ENCODE data around the gene OCEL1. TPM values are rescaled to one million over a fixed set of nuclear protein-coding genes. Genes with fewer than 3 reads are reported as not detected.
A peak's percentile ranks its signal among the peaks of the same experiment; 100 is the strongest.
"Not testable (repeated sequence)": the region's sequence is repeated elsewhere in the genome, so short reads cannot be mapped to it uniquely, and the experiment has no call there.

Gene OCEL1
- total RNA-seq, 8 experiments from 2014 or later: 5.4 to 19.2 (median 9.5) TPM

- no peak within 1 kb of the TSS for H3K27ac ChIP-seq
- in situ Hi-C loops (cut with MboI; ENCODE audit: low pct_unique_long_range_greater_than_20kb in 2 of 9, low sequenced_read_pairs in 9 of 9, unreplicated experiment in 9 of 9): no loop called here
- no peak for ATAC-seq (replicated peaks in 6 of 8)
- H3K4me1 ChIP-seq (replicated peaks in 1 of 2): peaks cover 4% of the 10 kb centered on the region in 2 donors
- no peak within 1 kb of the TSS for H3K4me3 ChIP-seq
- WGBS, 10 experiments: 20 to 60% (median 32%) methylated on average over 1 to 5 of the region's 5 CpGs; no CpG with 5 or more reads in 4 of the 10 experiments
Measured at GRCh38 chr19:17264641-17264979, 38.6 kb downstream of the OCEL1 start, which contains the start of gene USHBP1. Gene USHBP1 (minus strand): TSS chr19:17264745. CDS start chr19:17264299, 446 bp downstream.

GRCh38 chr19:17266026-17266425 is 40.0 kb downstream of the OCEL1 start:
- 68 to 100% (median 91%) methylated on average over 2 to 7 of the region's 7 CpGs; no CpG with 5 or more reads in 1 of the 10 experiments for WGBS, 10 experiments
- H3K4me3 ChIP-seq: no peak overlapping the region
- no peak overlapping the region for H3K27ac ChIP-seq
- H3K4me1 ChIP-seq (replicated peaks in 1 of 2): peaks cover 4% of the 10 kb centered on the region in 2 donors
- ATAC-seq (replicated peaks in 6 of 8): no peak
- in situ Hi-C loops (cut with MboI; ENCODE audit: low pct_unique_long_range_greater_than_20kb in 2 of 9, low sequenced_read_pairs in 9 of 9, unreplicated experiment in 9 of 9): no loop called here

- no peak for ATAC-seq (replicated peaks in 6 of 8)
Measured at GRCh38 chr19:17266589-17266974, 40.6 kb downstream of the OCEL1 start.

GRCh38 chr19:17266975-17267788 is 41.2 kb downstream of the OCEL1 start, which contains the start of gene BABAM1:
Gene BABAM1 (plus strand): TSS chr19:17267443. CDS start chr19:17268807, 1,364 bp downstream.
- Histone ChIP-seq H3K27ac (peak within 1 kb of the TSS; percentile 70 to 90), H3K4me1 (replicated peaks in 1 of 2) (peaks cover 4% of the 10 kb centered on the region in 2 donors), H3K4me3 (peak within 1 kb of the TSS; percentile 58 to 88 (median 79))
- 0 to 20% (median 0%) methylated on average over 1 to 16 of the region's 27 CpGs; no CpG with 5 or more reads in 1 of the 10 experiments for WGBS, 10 experiments
- in situ Hi-C loops (cut with MboI; ENCODE audit: low pct_unique_long_range_greater_than_20kb in 2 of 9, low sequenced_read_pairs in 9 of 9, unreplicated experiment in 9 of 9): no loop called here
- ATAC-seq (replicated peaks in 6 of 8): peak; percentile 93 to 97 (median 95)

More at GRCh38 chr19:17266589-17266974, 40.6 kb downstream of the OCEL1 start:
- no peak overlapping the region for H3K4me3 ChIP-seq
- 72 to 100% (median 88%) methylated on average over 4 to 12 of the region's 12 CpGs for WGBS, 10 experiments
- H3K27ac ChIP-seq: peak overlapping the region in 1 of 2 donors; percentile 5
- peaks cover 4% of the 10 kb centered on the region in 2 donors for H3K4me1 ChIP-seq (replicated peaks in 1 of 2)
- in situ Hi-C loops (cut with MboI; ENCODE audit: low pct_unique_long_range_greater_than_20kb in 2 of 9, low sequenced_read_pairs in 9 of 9, unreplicated experiment in 9 of 9): no loop called here

- H3K27ac ChIP-seq: no peak overlapping the region
- WGBS, 10 experiments: 67 to 100% (median 91%) methylated on average over 1 to 4 of the region's 13 CpGs; no CpG with 5 or more reads in 4 of the 10 experiments
- no peak overlapping the region for H3K4me3 ChIP-seq
- in situ Hi-C loops (cut with MboI; ENCODE audit: low pct_unique_long_range_greater_than_20kb in 2 of 9, low sequenced_read_pairs in 9 of 9, unreplicated experiment in 9 of 9): no loop called here
- H3K4me1 ChIP-seq (replicated peaks in 1 of 2): peaks cover 4% of the 10 kb centered on the region in 2 donors
- ATAC-seq (replicated peaks in 6 of 8): no peak
Measured at GRCh38 chr19:17268754-17269153, 42.7 kb downstream of the OCEL1 start.

- H3K4me1 ChIP-seq (replicated peaks in 1 of 2); H3K27ac ChIP-seq; ATAC-seq (replicated peaks in 6 of 8); H3K4me3 ChIP-seq: not testable (repeated sequence)
- WGBS, 10 experiments: 83 to 100% (median 100%) methylated on average over 1 to 3 of the region's 3 CpGs; no CpG with 5 or more reads in 4 of the 10 experiments
- in situ Hi-C loops (cut with MboI; ENCODE audit: low pct_unique_long_range_greater_than_20kb in 2 of 9, low sequenced_read_pairs in 9 of 9, unreplicated experiment in 9 of 9): loop anchor here in 5 of 9 experiments (25.0 kb wide), 1 partner anchor 213 kb away; no protein-coding TSS in a partner anchor
Measured at GRCh38 chr19:17274892-17275291, 48.9 kb downstream of the OCEL1 start.

- no peak overlapping the region for H3K27ac ChIP-seq
- no peaks in the 10 kb centered on the region for H3K4me1 ChIP-seq (replicated peaks in 1 of 2)
- H3K4me3 ChIP-seq: no peak overlapping the region
- ATAC-seq (replicated peaks in 6 of 8): no peak
- WGBS, 10 experiments: 83 to 100% (median 90%) methylated on average over 3 to 9 of the region's 19 CpGs; no CpG with 5 or more reads in 4 of the 10 experiments
- in situ Hi-C loops (cut with MboI; ENCODE audit: low pct_unique_long_range_greater_than_20kb in 2 of 9, low sequenced_read_pairs in 9 of 9, unreplicated experiment in 9 of 9): loop anchor here in 5 of 9 experiments (25.0 kb wide), 1 partner anchor 213 kb away; no protein-coding TSS in a partner anchor
Measured at GRCh38 chr19:17275441-17276175, 49.6 kb downstream of the OCEL1 start.

Other genes starting within 250 kb of the OCEL1 start
- 1 to 10 TPM in 7 of 8 experiments, under 1 TPM in 1; 0.36 to 6.5 (median 3.6) TPM for gene CPAMD8, start 199.4 kb upstream of the OCEL1 start, total RNA-seq
- gene HAUS8, start 150.8 kb upstream of the OCEL1 start, total RNA-seq: 10 to 100 TPM in 3 of 8 experiments, 1 to 10 TPM in 5; 3.4 to 14.8 (median 6.4) TPM
- 10 to 100 TPM; 16.4 to 43.5 (median 27.3) TPM for gene MYO9B, start 150.4 kb upstream of the OCEL1 start, total RNA-seq
- 10 to 100 TPM; 14.7 to 31.0 (median 22.9) TPM for gene USE1, start 10.9 kb upstream of the OCEL1 start, total RNA-seq
- gene NR2F6, start 19.7 kb downstream of the OCEL1 start, total RNA-seq: 10 to 100 TPM; 16.7 to 27.0 (median 19.5) TPM
- under 1 TPM in 7 of 8 experiments, not detected in 1; 0.07 to 0.59 (median 0.27) TPM for gene USHBP1, start 38.5 kb downstream of the OCEL1 start, total RNA-seq
- 10 to 100 TPM; 50.6 to 91.4 (median 64.5) TPM for gene BABAM1, start 41.2 kb downstream of the OCEL1 start, total RNA-seq
- 1 to 10 TPM in 6 of 8 experiments, under 1 TPM in 2; 0.46 to 2.9 (median 1.4) TPM for gene ANKLE1, start 55.7 kb downstream of the OCEL1 start, total RNA-seq
- gene ABHD8, start 77.2 kb downstream of the OCEL1 start, total RNA-seq: 10 to 100 TPM in 3 of 8 experiments, 1 to 10 TPM in 5; 6.2 to 16.2 (median 8.2) TPM
- gene MRPL34, start 79.6 kb downstream of the OCEL1 start, total RNA-seq: 10 to 100 TPM; 31.8 to 72.9 (median 50.1) TPM
- 10 to 100 TPM; 39.4 to 85.9 (median 67.4) TPM for gene DDA1, start 83.3 kb downstream of the OCEL1 start, total RNA-seq
- gene ANO8, start 108.6 kb downstream of the OCEL1 start, total RNA-seq: 10 to 100 TPM in 5 of 8 experiments, 1 to 10 TPM in 3; 1.3 to 18.0 (median 10.8) TPM
- 10 to 100 TPM in 7 of 8 experiments, 1 to 10 TPM in 1; 9.0 to 31.3 (median 17.0) TPM for gene GTPBP3, start 111.3 kb downstream of the OCEL1 start, total RNA-seq
- 1 to 10 TPM in 1 of 8 experiments, under 1 TPM in 6, not detected in 1; 0.05 to 2.5 (median 0.27) TPM for gene PLVAP, start 151.1 kb downstream of the OCEL1 start, total RNA-seq
- gene CCDC194, start 168.0 kb downstream of the OCEL1 start, total RNA-seq: 1 to 10 TPM in 1 of 8 experiments, under 1 TPM in 3, not detected in 4; 0.22 to 1.1 (median 0.39) TPM
- gene BST2, start 179.4 kb downstream of the OCEL1 start, total RNA-seq: 100 to 1,000 TPM in 1 of 8 experiments, 10 to 100 TPM in 5, 1 to 10 TPM in 2; 6.8 to 217 (median 31.0) TPM
- 10 to 100 TPM; 23.2 to 52.3 (median 37.9) TPM for gene MVB12A, start 193.8 kb downstream of the OCEL1 start, total RNA-seq
- 1 to 10 TPM in 1 of 8 experiments, under 1 TPM in 6, not detected in 1; 0.23 to 1.7 (median 0.29) TPM for gene TMEM221, start 222.4 kb downstream of the OCEL1 start, total RNA-seq
- not detected for gene NXNL1, start 234.7 kb downstream of the OCEL1 start, total RNA-seq
- 10 to 100 TPM in 5 of 8 experiments, 1 to 10 TPM in 3; 6.5 to 30.5 (median 10.5) TPM for gene SLC27A1, start 244.3 kb downstream of the OCEL1 start, total RNA-seq